ENCODE data around the gene NEK6.

GRCh38 chr9:124218987-124219461, 38.7 kb upstream of the NEK6 start:
- TF ChIP-seq CTCF (IDR thresholded peaks at IDR 0.05): no peak
- TF ChIP-seq POLR2A (IDR thresholded peaks at IDR 0.05): no peak

Data from tibial nerve (tissue), 3 donors.